GM19397 (cell line): Measurements from ENCODE around the gene MRPS27.

Experiments
- ATAC-seq: cut with Tn5 transposase; IDR thresholded peaks from one replicate; pipeline ENCODE4 v1.9.1; 2021; ENCODE audit warnings: mild to moderate bottlenecking, moderate library complexity; ENCODE audit not compliant: unreplicated experiment

The MRPS27 gene

DNA sequence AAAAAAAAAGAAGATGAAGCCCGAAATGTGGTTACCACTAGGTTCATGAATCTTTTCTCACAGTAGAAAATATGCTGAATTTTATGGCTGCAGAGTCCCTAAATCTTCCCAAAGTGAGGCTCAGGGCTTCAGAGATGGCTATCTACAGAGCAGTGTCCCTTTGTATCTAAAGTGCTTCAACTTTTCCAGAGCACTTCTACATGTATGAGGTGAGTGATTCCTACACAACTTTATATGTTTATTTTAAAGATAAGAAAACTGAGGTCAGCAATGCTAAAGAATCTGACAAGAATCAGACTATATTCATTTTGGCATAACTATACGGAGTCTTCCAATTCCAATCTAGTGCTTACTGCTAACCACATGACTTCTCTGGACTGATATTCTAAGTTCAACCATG lies 53.2 kb downstream of the MRPS27 start:
- no peak for ATAC-seq

- ATAC-seq = no peak
These were observed 54.8 kb downstream of the MRPS27 start for GRCh38 chr5:72265032-72265877.

DNA sequence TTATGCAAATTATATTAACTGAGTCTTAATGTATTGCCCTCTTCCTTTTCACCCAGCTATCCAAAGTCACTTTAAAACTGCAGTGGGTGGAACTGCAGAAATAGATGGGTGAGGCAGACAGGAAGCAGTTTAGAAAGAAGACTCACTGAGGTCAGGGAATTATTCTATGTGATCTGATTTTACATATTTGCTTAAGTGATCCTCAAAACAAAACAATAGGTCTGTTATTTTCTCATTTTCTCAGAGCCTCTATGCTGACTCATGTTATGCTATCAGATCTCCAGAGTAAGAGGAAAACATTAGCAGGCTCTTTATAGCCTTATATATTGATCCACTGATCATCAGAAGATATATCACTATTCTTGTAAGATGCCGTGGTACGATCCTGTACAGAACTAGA lies 63.5 kb downstream of the MRPS27 start:
- ATAC-seq = no peak

GRCh38 chr5:72255670-72256069 lies 64.4 kb downstream of the MRPS27 start:
- ATAC-seq = no peak

DNA sequence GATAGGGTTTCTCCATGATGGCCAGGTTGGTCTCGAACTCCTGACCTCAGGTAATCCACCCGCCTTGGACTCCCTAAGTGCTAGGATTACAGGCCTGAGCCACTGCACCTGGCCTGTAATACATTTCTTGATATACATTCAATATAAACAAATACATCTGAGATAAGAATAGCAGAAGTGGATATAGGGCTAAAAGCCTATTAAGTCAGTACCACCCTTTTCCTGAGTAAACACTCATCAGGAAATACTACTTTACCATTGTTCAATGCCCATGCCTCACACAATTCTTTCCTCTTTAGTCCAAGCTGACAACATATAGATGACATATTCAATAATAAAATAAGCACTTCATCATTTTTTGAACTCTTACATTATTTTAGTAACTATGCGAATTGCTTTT lies 64.8 kb downstream of the MRPS27 start:
- no peak for ATAC-seq

- no peak for ATAC-seq
These were observed 67.4 kb downstream of the MRPS27 start for GRCh38 chr5:72252574-72253155.

DNA sequence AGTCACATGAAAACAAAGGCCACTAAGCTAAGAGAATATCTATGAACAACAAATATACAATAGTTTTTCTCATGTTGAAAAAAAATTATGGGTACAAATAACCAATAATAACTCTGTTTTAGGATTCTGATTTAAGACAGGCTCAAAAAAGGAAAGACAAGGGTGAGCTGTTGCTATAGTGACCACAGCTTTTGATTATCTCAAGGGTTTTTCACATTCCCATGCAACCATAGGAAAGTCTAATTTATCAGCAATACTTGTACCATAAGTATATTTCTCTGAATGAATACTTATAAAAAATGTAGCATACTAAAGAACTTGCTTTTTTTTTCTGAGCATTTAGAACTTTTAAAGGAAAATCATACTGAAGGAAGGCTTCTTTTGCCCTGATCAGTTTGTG lies 68.0 kb downstream of the MRPS27 start:
- no peak for ATAC-seq

DNA sequence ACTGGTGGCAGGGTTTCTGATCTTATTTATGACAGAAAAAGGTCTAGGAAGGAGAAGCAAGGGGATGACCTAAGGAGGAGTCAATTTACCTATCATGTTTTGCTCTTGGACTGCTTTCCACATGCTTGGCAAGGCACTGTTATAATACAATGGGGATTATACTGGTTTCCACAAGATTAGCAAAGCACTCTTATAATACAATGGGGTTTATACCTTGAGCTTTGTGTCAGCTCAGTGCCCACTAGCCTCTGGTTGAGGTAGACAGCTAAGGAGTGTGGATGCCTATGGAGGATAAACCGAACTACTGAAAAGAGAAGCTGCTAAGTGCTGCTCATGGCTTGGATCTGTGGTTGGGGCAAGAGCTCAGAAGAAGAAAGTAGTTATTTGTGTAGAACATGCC lies 68.7 kb downstream of the MRPS27 start:
- no peak for ATAC-seq

DNA sequence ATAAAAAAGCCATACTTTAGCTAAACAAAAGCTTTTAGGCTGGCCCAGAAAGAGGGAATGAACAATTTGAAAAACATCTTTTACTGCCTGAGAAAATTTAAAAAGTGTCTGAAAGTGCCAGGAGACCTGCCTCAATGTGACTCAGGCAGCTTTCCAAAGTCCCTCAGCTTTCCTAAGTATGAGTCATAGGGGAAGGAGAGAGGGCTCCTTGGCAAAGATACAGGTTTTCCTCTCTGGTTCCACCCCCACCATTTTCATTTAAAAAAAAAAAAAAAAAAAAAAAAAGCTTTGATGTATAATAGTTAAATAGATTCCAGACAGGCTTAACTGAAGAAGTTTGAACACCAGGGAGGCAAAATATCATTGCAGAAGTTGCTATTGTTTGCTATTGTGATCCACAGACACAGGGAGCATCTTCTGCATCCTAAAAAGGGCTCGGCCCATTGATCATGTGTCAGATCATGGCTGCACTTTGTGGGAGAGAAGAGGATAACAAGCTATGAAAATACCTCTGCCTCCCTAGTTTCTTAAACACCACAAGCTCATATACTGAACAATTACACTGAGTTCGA lies 71.5 kb downstream of the MRPS27 start:
- ATAC-seq = no peak

- no peak for ATAC-seq
These were observed 73.0 kb downstream of the MRPS27 start for GRCh38 chr5:72246954-72247442.

GRCh38 chr5:72245951-72246532 lies 74.0 kb downstream of the MRPS27 start:
- no peak for ATAC-seq

GRCh38 chr5:72245546-72245945 lies 74.5 kb downstream of the MRPS27 start:
- ATAC-seq = no peak

DNA sequence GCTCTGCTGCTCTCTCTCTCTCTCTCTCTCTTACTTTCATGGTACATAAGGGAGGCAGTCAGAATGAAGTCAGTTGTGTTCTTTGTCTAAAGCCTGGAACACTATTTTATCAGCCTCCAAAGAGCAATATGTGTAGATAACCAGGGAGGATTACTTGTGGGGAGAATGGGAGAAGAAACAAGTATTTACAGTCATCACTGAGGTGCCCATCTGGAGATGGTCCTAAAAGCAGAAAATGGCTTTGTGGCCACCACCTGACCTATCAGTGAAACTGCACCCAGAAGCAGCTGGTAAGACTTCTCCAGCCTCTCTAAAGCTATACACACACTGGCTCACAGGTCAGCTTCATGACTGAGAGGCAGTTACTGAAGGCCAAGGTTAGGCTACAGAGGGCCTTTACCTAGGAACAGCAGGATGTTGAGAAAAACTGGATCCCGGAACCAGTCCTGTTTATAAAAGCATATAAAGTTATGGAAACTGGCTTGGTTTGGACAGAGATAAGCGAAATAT lies 75.1 kb downstream of the MRPS27 start:
- no peak for ATAC-seq

DNA sequence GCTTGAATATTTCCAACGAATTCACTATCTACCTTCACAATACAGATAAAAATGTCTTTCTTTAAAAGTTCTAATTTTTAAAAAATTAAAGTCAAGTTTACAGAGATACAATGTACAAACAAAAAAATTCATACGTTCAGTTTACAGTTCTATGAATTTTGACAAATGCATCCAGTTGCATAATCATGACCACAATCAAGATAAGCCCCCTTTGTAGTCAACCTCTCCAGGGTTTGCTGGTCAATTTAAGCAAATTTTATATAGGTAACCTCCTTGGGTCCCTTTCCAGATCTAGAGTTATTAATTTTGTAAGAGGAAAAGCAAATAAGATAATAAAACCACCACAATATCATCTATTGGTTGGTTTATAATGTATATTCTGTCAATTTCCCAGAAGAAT lies 76.3 kb downstream of the MRPS27 start:
- ATAC-seq = no peak

DNA sequence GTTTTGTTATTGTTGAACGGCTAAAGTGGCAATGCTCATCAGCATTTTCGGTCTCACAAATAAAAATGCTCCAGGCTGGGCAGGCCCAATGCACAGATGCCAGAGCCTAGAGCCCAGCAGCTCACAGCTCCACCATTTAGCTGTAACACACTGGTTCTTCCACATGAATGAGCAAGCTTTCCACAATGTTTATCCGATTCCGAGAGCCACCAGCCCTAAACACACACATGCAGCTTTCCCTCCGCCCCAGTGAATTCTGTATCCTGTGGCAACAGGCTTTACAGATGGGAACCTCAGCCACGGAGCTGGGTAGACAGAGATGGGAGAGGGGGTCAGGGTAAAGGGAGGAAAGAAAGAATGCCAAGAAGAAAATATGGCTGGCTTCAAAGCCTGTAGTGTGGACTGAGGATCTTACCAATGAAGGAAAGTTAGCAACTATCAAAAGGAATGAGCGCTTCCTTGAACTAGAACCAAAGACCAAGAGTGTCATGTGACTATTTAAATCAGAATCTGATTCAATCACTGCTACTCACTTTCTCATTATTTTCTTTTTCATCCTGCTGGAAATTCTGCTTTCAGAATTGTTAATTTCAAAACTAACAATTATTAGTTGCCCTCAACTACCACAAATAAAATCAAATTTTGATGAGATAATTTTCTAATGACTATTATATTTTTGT lies 77.1 kb downstream of the MRPS27 start:
- ATAC-seq = no peak

GRCh38 chr5:72241346-72242003 lies 78.6 kb downstream of the MRPS27 start:
- no peak for ATAC-seq

DNA sequence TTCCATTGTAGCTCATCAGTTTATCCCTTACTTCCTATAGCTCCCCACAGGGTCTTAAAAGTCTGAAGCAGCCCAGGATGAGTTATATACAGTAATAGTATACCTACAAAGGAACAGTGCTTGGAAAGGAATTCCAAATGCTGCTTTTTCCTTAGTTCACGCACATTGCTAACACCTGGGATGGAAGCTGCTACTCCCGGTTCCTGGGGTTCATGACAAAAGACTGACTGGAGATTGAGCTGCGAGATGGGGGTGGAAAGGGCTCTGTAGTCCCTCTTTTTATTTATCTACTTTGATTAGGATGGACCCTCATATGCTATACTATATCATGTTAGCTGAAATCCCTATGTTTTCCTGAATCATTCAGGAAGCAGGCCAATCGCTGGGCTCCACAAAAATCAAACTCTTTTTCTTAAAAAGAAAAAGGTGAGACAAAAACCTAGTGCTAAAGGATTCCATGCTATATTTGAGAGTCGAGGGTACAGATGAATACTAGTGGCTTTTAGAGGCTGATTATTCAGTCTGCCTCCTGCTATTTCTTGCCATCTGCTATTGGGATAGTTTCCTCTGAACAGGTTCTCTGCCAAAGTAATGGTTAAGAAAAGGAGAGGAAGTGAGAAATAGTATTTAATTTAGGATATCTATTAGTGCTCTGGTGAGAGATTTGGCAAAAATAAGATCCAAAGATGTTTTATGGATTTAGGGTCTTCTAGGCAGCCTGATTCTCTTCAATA lies 81.2 kb downstream of the MRPS27 start:
- no peak for ATAC-seq

GRCh38 chr5:72237879-72238278 lies 82.2 kb downstream of the MRPS27 start:
- no peak for ATAC-seq

DNA sequence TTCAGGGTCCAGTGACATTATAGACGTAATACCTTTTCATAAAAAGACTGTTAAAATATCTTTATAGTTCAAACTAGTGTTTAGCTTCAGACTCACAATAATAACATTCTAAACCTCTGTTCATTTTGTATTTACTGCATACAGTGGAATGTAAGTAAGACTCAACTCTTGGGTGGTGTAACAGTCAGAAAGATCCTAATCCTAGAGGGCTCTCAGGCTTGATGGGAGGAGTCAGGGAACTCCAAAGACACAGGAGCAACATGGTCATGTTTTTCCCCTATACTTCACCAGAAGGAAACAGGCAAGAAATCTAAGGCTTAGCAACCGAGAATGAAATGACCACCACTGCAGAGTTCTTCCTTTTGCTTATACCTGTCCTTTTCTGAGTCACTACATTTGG lies 82.6 kb downstream of the MRPS27 start:
- ATAC-seq = no peak

DNA sequence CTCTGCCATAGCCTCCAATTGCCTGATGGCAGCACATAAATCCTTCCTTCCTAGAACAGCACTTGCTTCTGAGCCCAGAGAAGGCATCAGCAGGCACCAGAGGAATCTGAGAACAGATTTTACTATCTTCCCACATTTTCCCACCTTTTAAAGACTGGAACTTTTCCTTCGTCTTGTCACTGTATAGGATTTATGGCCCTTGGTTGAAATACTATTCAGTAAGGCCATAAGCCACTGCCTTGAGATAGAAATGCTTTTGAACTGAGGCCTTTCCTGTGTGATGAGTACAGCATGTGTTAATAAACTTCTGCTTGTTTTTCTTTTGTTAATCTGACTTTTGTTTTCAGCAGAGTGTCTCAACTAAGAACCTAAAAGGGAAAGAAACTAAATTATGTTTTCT lies 84.3 kb downstream of the MRPS27 start:
- no peak for ATAC-seq
